Smooth muscle cell (in vitro differentiated cells): ENCODE measurements around the gene DCTD. TPM values are rescaled to one million over a fixed set of nuclear protein-coding genes. Genes with fewer than 3 reads are reported as not detected.

Experiments used
- DNase-seq: peaks from one replicate; lab custom pipeline; 2025; ENCODE audit not compliant: unreplicated experiment; lab: John Stamatoyannopoulos, UW
- H2AFZ ChIP-seq: fragments of 200-600 bp; sonication (generic); 2 replicates; pipeline ENCODE4 v1.6.0; 2016; ENCODE audit warnings: antibody characterized with exemption, low read depth, mild to moderate bottlenecking
- H3F3A ChIP-seq: fragments of 200-600 bp; sonication (generic); 2 replicates; pipeline ENCODE4 v1.6.0; 2017; ENCODE audit warnings: antibody characterized with exemption, low read depth
- H3K27ac ChIP-seq: fragments of 200-600 bp; sonication (generic); 2 replicates; pipeline ENCODE4 v1.5.1; 2016; ENCODE audit warnings: low read depth, mild to moderate bottlenecking
- H3K27me3 ChIP-seq: fragments of 200-600 bp; sonication (generic); 2 replicates; pipeline ENCODE4 v1.6.1; 2016; ENCODE audit warnings: low read depth, mild to moderate bottlenecking
- H3K36me3 ChIP-seq: fragments of 200-600 bp; sonication (generic); 2 replicates; pipeline ENCODE4 v1.5.1; 2016; ENCODE audit warnings: low read depth
- H3K4me1 ChIP-seq: fragments of 200-600 bp; sonication (generic); 2 replicates; pipeline ENCODE4 v1.5.1; 2016; ENCODE audit warnings: low read depth
- H3K4me2 ChIP-seq: fragments of 200-600 bp; sonication (generic); 2 replicates; pipeline ENCODE4 v1.6.0; 2016; ENCODE audit warnings: mild to moderate bottlenecking
- H3K4me3 ChIP-seq: fragments of 200-600 bp; sonication (generic); 2 replicates; pipeline ENCODE4 v1.5.1; 2016; ENCODE audit warnings: mild to moderate bottlenecking
- H3K79me2 ChIP-seq: fragments of 200-600 bp; sonication (generic); 2 replicates; pipeline ENCODE4 v1.6.0; 2016; ENCODE audit warnings: low read depth, mild to moderate bottlenecking
- H3K9ac ChIP-seq: fragments of 200-600 bp; sonication (generic); 2 replicates; pipeline ENCODE4 v1.6.0; 2016; ENCODE audit warnings: low read depth
- H3K9me3 ChIP-seq: fragments of 200-600 bp; sonication (generic); replicated peaks from 2 replicates; pipeline ENCODE4 v1.5.1; 2016; ENCODE audit warnings: low read depth
- H4K20me1 ChIP-seq: fragments of 200-600 bp; sonication (generic); 2 replicates; pipeline ENCODE4 v1.6.0; 2016; ENCODE audit warnings: low read depth
- WGBS: methylation state at CpG from one replicate; pipeline ENCODE4 v1.1.7; 2016; ENCODE audit warnings: low lambda C conversion rate; 5-methylcytosine and 5-hydroxymethylcytosine counted together
- polyA plus RNA-seq: library from polyadenylated mRNA; unstranded; fragments of >200 nt; fragmentation: Nextera tagmentation; extraction: Ambion mirVana; gene quantifications from 2 replicates; pipeline ENCODE4 v1.2.1, GENCODE V29; 2016
- total RNA-seq: library from RNA; depleted of rRNA; stranded (reverse); fragments of >200 nt; gene quantifications from 2 replicates; pipeline ENCODE4 v1.2.3, GENCODE V29; 2014
- TF ChIP-seq, protein P1 (sequence below): fragments of 200-600 bp; sonication (generic); IDR thresholded peaks from 2 replicates; pipeline ENCODE4 v1.5.1; 2017; ENCODE audit warnings: borderline replicate concordance, mild to moderate bottlenecking, antibody characterized with exemption; ENCODE audit not compliant: insufficient read depth, poor library complexity, severe bottlenecking

DCTD gene
- total and polyA plus RNA-seq, 2 experiments from 2014 or later, result 84.4 to 85.3 TPM

DNA sequence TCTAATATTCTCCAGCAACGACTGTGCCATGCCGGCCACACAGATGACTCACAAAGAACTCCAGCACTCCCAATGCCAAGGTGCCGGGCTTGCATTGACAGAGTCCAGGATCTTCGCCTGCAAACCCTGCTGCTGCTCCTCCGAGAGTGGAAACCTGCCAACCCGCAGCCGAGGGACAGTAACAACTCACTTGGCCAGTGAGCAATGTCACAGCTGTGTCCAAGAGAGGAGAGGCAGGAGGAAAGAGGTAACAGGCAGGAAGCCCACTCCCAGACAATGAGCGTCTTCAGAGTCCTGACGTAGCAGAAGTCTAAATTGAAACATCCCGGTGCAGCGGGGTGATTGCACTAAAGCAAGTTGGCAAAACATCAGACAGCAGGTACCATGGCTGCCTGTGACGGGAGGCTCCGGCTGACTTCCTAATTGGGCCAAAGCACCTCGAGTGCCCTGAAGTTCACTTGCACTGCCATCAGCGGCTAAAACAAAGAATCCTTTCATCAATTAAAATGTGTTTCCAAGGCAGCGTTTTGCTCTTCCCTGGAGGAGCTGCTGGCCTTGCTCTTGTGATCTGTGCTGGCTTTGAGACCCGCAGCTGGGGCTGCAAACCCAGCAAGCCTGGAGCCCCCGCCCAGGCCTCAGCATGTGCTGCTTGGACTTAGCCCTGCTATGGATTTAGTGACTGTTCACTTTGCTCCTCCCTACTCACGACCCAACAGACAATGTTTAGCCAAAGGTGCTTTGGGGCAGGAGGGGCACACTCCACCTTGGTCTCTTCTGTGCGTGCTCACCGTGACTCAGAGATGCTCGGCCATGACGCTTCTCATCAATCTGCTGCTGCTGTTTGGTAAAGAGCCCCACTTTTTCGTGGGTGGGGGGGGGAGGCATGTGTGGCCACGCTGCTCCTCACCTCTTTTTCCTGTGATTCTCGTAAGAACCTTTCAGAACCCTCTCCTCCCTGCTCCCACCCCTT lies 36.5 kb downstream of the DCTD start:
- no peak overlapping the region for H2AFZ ChIP-seq
- H3K9ac ChIP-seq, result no peak overlapping the region
- no peaks in the 10 kb centered on the region for H4K20me1 ChIP-seq
- H3K27me3 ChIP-seq, result no peaks in the 10 kb centered on the region
- no peaks in the 10 kb centered on the region for H3K9me3 ChIP-seq
- 89% methylated on average over 26 of the region's 26 CpGs for WGBS
- DNase-seq, result no peak
- H3K4me2 ChIP-seq, result no peak overlapping the region
- no peak overlapping the region for H3K4me3 ChIP-seq
- H3K4me1 ChIP-seq, result no peaks in the 10 kb centered on the region
- TF ChIP-seq, protein P1, sequence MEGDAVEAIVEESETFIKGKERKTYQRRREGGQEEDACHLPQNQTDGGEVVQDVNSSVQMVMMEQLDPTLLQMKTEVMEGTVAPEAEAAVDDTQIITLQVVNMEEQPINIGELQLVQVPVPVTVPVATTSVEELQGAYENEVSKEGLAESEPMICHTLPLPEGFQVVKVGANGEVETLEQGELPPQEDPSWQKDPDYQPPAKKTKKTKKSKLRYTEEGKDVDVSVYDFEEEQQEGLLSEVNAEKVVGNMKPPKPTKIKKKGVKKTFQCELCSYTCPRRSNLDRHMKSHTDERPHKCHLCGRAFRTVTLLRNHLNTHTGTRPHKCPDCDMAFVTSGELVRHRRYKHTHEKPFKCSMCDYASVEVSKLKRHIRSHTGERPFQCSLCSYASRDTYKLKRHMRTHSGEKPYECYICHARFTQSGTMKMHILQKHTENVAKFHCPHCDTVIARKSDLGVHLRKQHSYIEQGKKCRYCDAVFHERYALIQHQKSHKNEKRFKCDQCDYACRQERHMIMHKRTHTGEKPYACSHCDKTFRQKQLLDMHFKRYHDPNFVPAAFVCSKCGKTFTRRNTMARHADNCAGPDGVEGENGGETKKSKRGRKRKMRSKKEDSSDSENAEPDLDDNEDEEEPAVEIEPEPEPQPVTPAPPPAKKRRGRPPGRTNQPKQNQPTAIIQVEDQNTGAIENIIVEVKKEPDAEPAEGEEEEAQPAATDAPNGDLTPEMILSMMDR, result no peak
- no peaks in the 10 kb centered on the region for H3K79me2 ChIP-seq
- H3K36me3 ChIP-seq, result peaks cover 6% of the 10 kb centered on the region
- H3K27ac ChIP-seq, result no peak overlapping the region
- no peaks in the 10 kb centered on the region for H3F3A ChIP-seq

GRCh38 chr4:182879913-182880312 lies 37.3 kb downstream of the DCTD start:
- H3K27ac ChIP-seq, result no peak overlapping the region
- no peak overlapping the region for H3K4me3 ChIP-seq
- H3K27me3 ChIP-seq, result no peaks in the 10 kb centered on the region
- 87% methylated on average over 9 of the region's 9 CpGs for WGBS
- peaks cover 3% of the 10 kb centered on the region for H3K36me3 ChIP-seq
- no peaks in the 10 kb centered on the region for H4K20me1 ChIP-seq
- H3F3A ChIP-seq, result no peaks in the 10 kb centered on the region
- H3K9me3 ChIP-seq, result no peaks in the 10 kb centered on the region
- H3K79me2 ChIP-seq, result no peaks in the 10 kb centered on the region
- H3K9ac ChIP-seq, result no peak overlapping the region
- H3K4me2 ChIP-seq, result no peak overlapping the region
- H2AFZ ChIP-seq, result no peak overlapping the region
- H3K4me1 ChIP-seq, result no peaks in the 10 kb centered on the region
- TF ChIP-seq, protein P1, result no peak
- no peak for DNase-seq

GRCh38 chr4:182878633-182879495 lies 38.3 kb downstream of the DCTD start:
- H3K79me2 ChIP-seq, result no peaks in the 10 kb centered on the region
- H3K4me3 ChIP-seq, result no peak overlapping the region
- no peak overlapping the region for H3K9ac ChIP-seq
- no peaks in the 10 kb centered on the region for H3K9me3 ChIP-seq
- TF ChIP-seq, protein P1, result no peak
- H2AFZ ChIP-seq, result no peak overlapping the region
- H3K27ac ChIP-seq, result no peak overlapping the region
- H3K27me3 ChIP-seq, result no peaks in the 10 kb centered on the region
- whole genome bisulfite sequencing, result 99% methylated on average over 16 of the region's 16 CpGs
- H3K4me1 ChIP-seq, result no peaks in the 10 kb centered on the region
- DNase-seq, result no peak
- no peak overlapping the region for H3K4me2 ChIP-seq
- H4K20me1 ChIP-seq, result no peaks in the 10 kb centered on the region
- H3K36me3 ChIP-seq, result peaks cover under 1% of the 10 kb centered on the region
- H3F3A ChIP-seq, result no peaks in the 10 kb centered on the region
